Gastroesophageal sphincter (tissue), 4 donors: ENCODE measurements around the gene TXNDC17. TPM values are rescaled to one million over a fixed set of nuclear protein-coding genes. Genes with fewer than 3 reads are reported as not detected.

Source experiments
- ATAC-seq: fragments of 150-250 bp; one replicate; pipeline ENCODE4 v1.9.1; 2016; ENCODE audit warnings: mild to moderate bottlenecking, moderate library complexity
- H3K27ac ChIP-seq, 4 donors: fragments of 200-600 bp; sonication (generic) in 3 of 4; 1 replicate in 3 of 4; 2 replicates in 1 of 4; pipeline ENCODE4 v1.5.1; 2016 to 2019
- H3K27me3 ChIP-seq: fragments of 200-600 bp; sonication (generic); one replicate; pipeline ENCODE4 v1.5.1; 2019
- H3K36me3 ChIP-seq, 2 donors: fragments of 200-600 bp; sonication (generic); one replicate each; pipeline ENCODE4 v1.5.1; 2019; ENCODE audit warnings: control low read depth in 1 of 2
- H3K4me1 ChIP-seq, 3 donors: fragments of 200-600 bp; sonication (generic); 1 replicate in 2 of 3; 2 replicates in 1 of 3; pipeline ENCODE4 v1.5.1; 2016 to 2019; ENCODE audit warnings: control low read depth in 2 of 3
- H3K4me3 ChIP-seq, 2 donors: fragments of 200-600 bp; sonication (generic); one replicate each; pipeline ENCODE4 v1.5.1; 2019; ENCODE audit warnings: mild to moderate bottlenecking in 1 of 2, moderate library complexity in 1 of 2
- H3K9me3 ChIP-seq, 3 donors: fragments of 200-600 bp; sonication (generic); one replicate each; pipeline ENCODE4 v1.5.1; 2017 to 2019; ENCODE audit warnings: control low read depth in 2 of 3
- CTCF ChIP-seq, 4 experiments: fragments of 200-600 bp in 2 of 4; fragments of 450-650 bp in 2 of 4; sonication (generic) in 1 of 4; IDR thresholded peaks; one replicate each; pipeline ENCODE4 v1.5.1; 2017 to 2019; ENCODE audit warnings: antibody characterized with exemption in 4 of 4, mild to moderate bottlenecking in 2 of 4, moderate library complexity in 2 of 4
- EP300 ChIP-seq: sonication (generic); formaldehyde crosslinking; IDR thresholded peaks from one replicate; pipeline ENCODE4 v1.6.1; 2017; ENCODE audit warnings: antibody characterized with exemption, mild to moderate bottlenecking
- POLR2A ChIP-seq, 2 donors: fragments of 450-650 bp; IDR thresholded peaks; one replicate each; pipeline ENCODE4 v1.6.1; 2017; ENCODE audit warnings: antibody characterized with exemption in 2 of 2, mild to moderate bottlenecking in 2 of 2, moderate library complexity in 1 of 2
- POLR2AphosphoS5 ChIP-seq: sonication (generic); formaldehyde crosslinking; IDR thresholded peaks from one replicate; pipeline ENCODE4 v1.6.1; 2017; ENCODE audit warnings: antibody characterized with exemption
- WGBS, 2 donors: methylation state at CpG; one replicate each; pipeline ENCODE4 v1.1.5; 2018; ENCODE audit warnings: low coverage in 1 of 2; 5-methylcytosine and 5-hydroxymethylcytosine counted together
- total RNA-seq, 4 donors: library from RNA; depleted of rRNA; stranded (reverse); fragments of >200 nt; gene quantifications; one replicate each; pipeline ENCODE4 v1.1.0, GENCODE V29; 2016

Gene TXNDC17
- total RNA-seq, 4 donors from 2014 or later, result 41.2 to 85.8 (median 68.2) TPM

- no peaks in the 10 kb centered on the region for H3K27me3 ChIP-seq
- no peak overlapping the region for H3K4me3 ChIP-seq
- no peak overlapping the region for H3K27ac ChIP-seq
- peaks cover 6 to 80% of the 10 kb centered on the region in 2 donors for H3K36me3 ChIP-seq
- 58% methylated on average over 4 of the region's 6 CpGs; no CpG with 5 or more reads in 1 of the 2 donors for WGBS, 2 donors
- peaks cover 0 to 21% (median 9%) of the 10 kb centered on the region in 3 donors for H3K4me1 ChIP-seq
- ATAC-seq, result no peak
- no peak for TF ChIP-seq POLR2A (IDR thresholded peaks at IDR 0.05)
- no peak for TF ChIP-seq POLR2AphosphoS5
- no peak for TF ChIP-seq CTCF (IDR thresholded peaks at IDR 0.05)
- H3K9me3 ChIP-seq, result no peaks in the 10 kb centered on the region
Observed at GRCh38 chr17:6605142-6605541, 35.7 kb upstream of the TXNDC17 start.

- H3K36me3 ChIP-seq, result peaks cover 6 to 78% of the 10 kb centered on the region in 2 donors
- H3K4me1 ChIP-seq, result peaks cover 0 to 12% (median 5%) of the 10 kb centered on the region in 3 donors
- WGBS, 2 donors, result 80 to 92% methylated on average over 1 to 3 of the region's 3 CpGs
- H3K27me3 ChIP-seq, result no peaks in the 10 kb centered on the region
- no peaks in the 10 kb centered on the region for H3K9me3 ChIP-seq
- no peak for TF ChIP-seq POLR2A (IDR thresholded peaks at IDR 0.05)
- TF ChIP-seq CTCF (IDR thresholded peaks at IDR 0.05), result no peak
- TF ChIP-seq POLR2AphosphoS5, result no peak
- TF ChIP-seq EP300, result no peak
- no peak overlapping the region for H3K4me3 ChIP-seq
- H3K27ac ChIP-seq, result no peak overlapping the region
- no peak for ATAC-seq
Observed at GRCh38 chr17:6608321-6608720, 32.5 kb upstream of the TXNDC17 start.

GRCh38 chr17:6610011-6610410 lies 30.8 kb upstream of the TXNDC17 start:
- Histone ChIP-seq H3K9me3 (no peaks in the 10 kb centered on the region), H3K27ac (no peak overlapping the region), H3K36me3 (peaks cover 6 to 69% of the 10 kb centered on the region in 2 donors)

GRCh38 chr17:6611231-6611630 lies 29.6 kb upstream of the TXNDC17 start:
- no peak overlapping the region for H3K4me3 ChIP-seq
- 88 to 96% methylated on average over 2 to 4 of the region's 4 CpGs for WGBS, 2 donors
- H3K27me3 ChIP-seq, result no peaks in the 10 kb centered on the region
- TF ChIP-seq POLR2A (IDR thresholded peaks at IDR 0.05) (no peak), CTCF (IDR thresholded peaks at IDR 0.05) (no peak), POLR2AphosphoS5 (no peak), EP300 (no peak)
- no peaks in the 10 kb centered on the region for H3K9me3 ChIP-seq
- H3K36me3 ChIP-seq, result peaks cover 6 to 60% of the 10 kb centered on the region in 2 donors
- peaks cover 0 to 7% (median 5%) of the 10 kb centered on the region in 3 donors for H3K4me1 ChIP-seq
- ATAC-seq, result no peak
- no peak overlapping the region for H3K27ac ChIP-seq

More at GRCh38 chr17:6610011-6610410, 30.8 kb upstream of the TXNDC17 start:
- WGBS, 2 donors, result 97 to 100% methylated on average over 2 to 5 of the region's 5 CpGs
- Histone ChIP-seq H3K27me3 (no peaks in the 10 kb centered on the region), H3K4me3 (no peak overlapping the region), H3K4me1 (peaks cover 0 to 2% (median 0%) of the 10 kb centered on the region in 3 donors)
- no peak for TF ChIP-seq CTCF (IDR thresholded peaks at IDR 0.05)
- no peak for TF ChIP-seq POLR2A (IDR thresholded peaks at IDR 0.05)
- TF ChIP-seq POLR2AphosphoS5, result no peak
- TF ChIP-seq EP300, result no peak
- ATAC-seq, result no peak

GRCh38 chr17:6623941-6624340 lies 16.9 kb upstream of the TXNDC17 start:
- ATAC-seq, result no peak
- no peak overlapping the region for H3K4me3 ChIP-seq
- peaks cover 0 to 11% (median 0%) of the 10 kb centered on the region in 3 donors for H3K4me1 ChIP-seq
- H3K9me3 ChIP-seq, result no peaks in the 10 kb centered on the region
- no peak overlapping the region for H3K27ac ChIP-seq
- H3K36me3 ChIP-seq, result peaks cover 0 to 84% of the 10 kb centered on the region in 2 donors
- WGBS, 2 donors, result 94 to 95% methylated on average over 3 of the region's 3 CpGs
- H3K27me3 ChIP-seq, result no peaks in the 10 kb centered on the region
- TF ChIP-seq CTCF (IDR thresholded peaks at IDR 0.05) (no peak), EP300 (no peak), POLR2AphosphoS5 (no peak), POLR2A (IDR thresholded peaks at IDR 0.05) (no peak)
